Subcutaneous adipose tissue (tissue), 4 donors: ENCODE measurements around the gene CPTP. TPM values are rescaled to one million over a fixed set of nuclear protein-coding genes. Genes with fewer than 3 reads are reported as not detected.

Experiments used
- total RNA-seq, 4 donors: library from RNA; depleted of rRNA; stranded (reverse); fragments of >200 nt; gene quantifications; one replicate each; pipeline ENCODE4 v1.1.0, GENCODE V29; 2016
- TF ChIP-seq, protein P1 (sequence below): fragments of 450-650 bp; IDR thresholded peaks from one replicate; pipeline ENCODE4 v1.5.1; 2016; ENCODE audit warnings: low read depth, mild to moderate bottlenecking, control low read depth, antibody characterized with exemption, moderate library complexity

Gene CPTP
- total RNA-seq, 4 donors from 2014 or later = 4.9 to 33.0 (median 9.4) TPM

DNA sequence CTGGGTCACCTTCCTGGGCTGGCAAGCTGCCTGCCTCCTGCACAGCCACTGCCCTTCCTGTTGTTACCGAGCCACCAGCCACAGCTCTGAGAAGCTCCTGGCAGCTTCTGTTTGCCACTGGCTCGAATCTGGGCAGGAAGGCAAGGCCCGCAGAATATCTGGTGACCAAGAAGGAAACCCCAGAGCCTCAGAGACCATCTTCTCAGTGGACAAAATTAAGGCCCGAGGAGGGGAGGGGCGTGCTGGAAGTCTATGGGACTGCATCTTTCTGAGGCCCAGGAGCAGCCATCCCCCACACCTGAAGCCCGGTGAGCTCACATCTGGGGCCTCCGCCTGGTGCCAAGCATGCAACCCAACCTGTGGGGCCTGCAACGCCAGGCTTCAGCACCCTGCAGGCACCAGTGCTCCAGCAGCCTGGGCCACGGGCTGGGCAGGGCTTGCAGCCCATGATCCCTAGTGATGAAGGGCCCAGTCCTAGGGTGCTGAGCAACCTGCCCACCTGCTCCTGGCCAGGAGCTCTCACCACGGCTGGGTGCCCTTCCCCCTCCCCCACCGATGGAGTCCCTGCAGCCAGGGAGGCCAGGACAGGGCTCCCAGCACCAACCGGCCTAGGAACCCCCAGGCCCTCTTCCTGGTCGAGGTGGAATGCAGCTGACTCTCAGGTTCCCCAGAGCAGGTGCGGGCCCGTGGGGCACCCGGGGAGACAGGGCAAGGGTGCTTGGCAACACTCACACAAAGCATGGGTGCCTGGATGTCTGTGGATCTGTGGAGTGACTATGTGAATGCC lies 879 bp downstream of the CPTP start:
- TF ChIP-seq, protein P1, sequence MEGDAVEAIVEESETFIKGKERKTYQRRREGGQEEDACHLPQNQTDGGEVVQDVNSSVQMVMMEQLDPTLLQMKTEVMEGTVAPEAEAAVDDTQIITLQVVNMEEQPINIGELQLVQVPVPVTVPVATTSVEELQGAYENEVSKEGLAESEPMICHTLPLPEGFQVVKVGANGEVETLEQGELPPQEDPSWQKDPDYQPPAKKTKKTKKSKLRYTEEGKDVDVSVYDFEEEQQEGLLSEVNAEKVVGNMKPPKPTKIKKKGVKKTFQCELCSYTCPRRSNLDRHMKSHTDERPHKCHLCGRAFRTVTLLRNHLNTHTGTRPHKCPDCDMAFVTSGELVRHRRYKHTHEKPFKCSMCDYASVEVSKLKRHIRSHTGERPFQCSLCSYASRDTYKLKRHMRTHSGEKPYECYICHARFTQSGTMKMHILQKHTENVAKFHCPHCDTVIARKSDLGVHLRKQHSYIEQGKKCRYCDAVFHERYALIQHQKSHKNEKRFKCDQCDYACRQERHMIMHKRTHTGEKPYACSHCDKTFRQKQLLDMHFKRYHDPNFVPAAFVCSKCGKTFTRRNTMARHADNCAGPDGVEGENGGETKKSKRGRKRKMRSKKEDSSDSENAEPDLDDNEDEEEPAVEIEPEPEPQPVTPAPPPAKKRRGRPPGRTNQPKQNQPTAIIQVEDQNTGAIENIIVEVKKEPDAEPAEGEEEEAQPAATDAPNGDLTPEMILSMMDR = no peak

DNA sequence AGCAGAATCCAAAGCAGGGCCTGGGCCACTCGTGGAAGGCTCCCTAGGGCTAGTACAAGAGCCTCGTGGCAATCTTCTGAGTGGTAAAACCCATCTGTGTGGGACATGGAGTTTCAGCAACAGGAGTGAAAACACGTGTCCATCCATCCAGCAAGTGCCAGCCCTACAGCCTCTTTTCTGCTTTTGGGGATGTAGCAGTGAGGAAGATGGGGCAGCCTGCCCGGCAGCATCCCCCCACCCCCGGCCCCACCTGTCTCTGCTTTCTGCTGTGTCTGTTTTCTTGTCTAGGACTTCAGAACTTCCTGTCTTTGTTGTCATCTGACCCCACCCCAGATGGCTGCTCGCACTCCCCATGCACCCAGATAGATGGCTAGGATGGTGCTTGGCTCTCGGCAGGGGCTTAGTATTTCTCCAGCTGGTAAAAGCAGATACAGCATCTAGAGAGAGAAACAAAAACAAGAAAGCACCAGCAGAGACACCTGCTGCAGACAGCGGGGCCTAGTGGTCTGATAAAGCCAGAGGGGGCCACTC lies 1.5 kb downstream of the CPTP start:
- TF ChIP-seq, protein P1 = no peak

DNA sequence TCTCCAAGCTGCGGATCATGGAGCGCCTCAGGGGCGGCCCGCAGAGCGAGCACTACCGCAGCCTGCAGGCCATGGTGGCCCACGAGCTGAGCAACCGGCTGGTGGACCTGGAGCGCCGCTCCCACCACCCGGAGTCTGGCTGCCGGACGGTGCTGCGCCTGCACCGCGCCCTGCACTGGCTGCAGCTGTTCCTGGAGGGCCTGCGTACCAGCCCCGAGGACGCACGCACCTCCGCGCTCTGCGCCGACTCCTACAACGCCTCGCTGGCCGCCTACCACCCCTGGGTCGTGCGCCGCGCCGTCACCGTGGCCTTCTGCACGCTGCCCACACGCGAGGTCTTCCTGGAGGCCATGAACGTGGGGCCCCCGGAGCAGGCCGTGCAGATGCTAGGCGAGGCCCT lies 2.7 kb downstream of the CPTP start:
- TF ChIP-seq, protein P1 = no peak

DNA sequence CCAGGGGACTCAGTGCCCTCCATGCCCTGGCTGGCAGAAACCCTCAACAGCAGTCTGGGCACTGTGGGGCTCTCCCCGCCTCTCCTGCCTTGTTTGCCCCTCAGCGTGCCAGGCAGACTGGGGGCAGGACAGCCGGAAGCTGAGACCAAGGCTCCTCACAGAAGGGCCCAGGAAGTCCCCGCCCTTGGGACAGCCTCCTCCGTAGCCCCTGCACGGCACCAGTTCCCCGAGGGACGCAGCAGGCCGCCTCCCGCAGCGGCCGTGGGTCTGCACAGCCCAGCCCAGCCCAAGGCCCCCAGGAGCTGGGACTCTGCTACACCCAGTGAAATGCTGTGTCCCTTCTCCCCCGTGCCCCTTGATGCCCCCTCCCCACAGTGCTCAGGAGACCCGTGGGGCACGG lies 3.7 kb downstream of the CPTP start:
- TF ChIP-seq, protein P1 = no peak

DNA sequence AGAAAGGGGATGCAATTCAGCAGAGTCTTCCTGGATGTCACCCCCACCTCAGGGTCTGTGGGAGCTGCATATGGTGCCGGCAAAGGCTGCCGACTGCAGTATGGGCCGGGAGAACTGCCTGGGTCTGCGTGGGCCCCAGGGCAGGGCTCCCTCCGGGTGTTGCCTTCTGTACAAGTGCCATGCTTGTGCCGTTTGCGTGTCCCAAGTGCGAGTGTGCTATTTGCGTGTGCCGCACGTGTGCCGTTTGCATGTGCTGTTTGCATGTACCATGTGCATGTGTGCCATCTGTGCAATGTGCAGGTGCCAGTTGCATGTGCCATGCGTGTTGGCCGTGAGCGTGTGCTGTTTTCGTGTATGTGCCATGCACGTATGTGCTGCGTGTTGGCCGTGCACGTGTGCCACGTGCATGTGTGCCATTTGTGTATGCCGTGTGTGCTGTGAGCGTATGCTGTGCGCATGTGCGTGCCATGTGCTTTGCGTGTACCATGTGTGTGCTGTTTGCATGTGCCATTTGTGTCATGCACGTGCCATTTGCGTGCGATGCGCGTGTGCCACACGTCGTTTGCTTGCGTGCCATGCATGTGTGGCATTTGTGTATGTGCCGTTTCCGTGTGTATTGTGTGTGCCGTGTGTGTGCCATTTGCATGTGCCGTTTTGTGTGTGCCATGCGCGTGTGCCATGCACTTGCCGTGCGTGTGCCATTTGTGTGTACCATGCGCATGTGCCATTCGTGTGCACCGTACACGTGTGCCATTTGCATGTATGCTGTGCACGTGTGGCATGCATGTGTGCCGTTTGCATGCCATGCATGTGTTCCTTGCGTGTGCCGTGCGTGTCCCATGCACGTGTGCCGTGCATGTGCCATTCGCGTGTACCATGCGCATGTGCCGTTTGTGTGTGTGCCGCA lies 5.0 kb downstream of the CPTP start:
- TF ChIP-seq, protein P1 = no peak

DNA sequence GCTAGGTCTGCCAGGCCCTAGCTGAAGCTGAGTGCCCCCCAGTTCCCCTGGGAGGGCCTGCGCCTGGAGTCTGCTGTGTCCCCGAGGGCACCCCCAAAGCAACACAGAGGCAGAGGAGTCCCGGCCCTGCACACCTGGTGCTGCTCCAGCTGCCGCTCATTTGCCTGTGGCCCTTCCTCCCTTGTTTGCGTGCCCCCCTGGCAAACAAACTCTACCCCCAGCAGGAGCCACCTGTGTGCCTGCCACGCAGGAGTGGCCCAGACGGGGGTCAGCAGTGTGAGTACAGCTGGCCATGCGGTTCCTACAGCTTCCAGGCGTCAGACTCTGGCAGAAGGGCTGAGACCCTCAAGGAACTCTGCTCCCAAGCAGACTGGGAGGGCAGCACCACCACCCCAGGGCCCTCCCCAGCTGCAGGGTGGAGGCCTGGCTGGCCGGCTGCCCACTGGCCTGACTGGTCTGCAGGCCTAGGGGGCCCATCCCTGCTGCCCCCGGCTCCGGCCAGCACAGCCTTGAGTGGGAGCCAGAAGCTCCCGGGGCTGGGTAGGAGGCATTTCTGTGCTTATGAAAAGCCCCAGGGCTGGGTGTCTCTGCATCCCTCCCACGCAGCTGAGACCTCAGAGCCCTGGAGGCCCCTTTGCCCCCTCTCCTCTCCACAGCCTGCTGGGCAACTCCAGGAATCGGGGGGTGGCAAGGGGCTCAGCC lies 5.9 kb downstream of the CPTP start:
- TF ChIP-seq, protein P1 = no peak
